Skeletal muscle tissue (tissue), 4 donors: ENCODE data around the gene PEAK3. TPM values are rescaled to one million over a fixed set of nuclear protein-coding genes. Genes with fewer than 3 reads are reported as not detected.

ENCODE experiments used
- H3K27ac ChIP-seq: one replicate; pipeline ENCODE4 v1.7.0; 2013; ENCODE audit warnings: mild to moderate bottlenecking, low read depth, low read length, inconsistent platforms
- H3K27me3 ChIP-seq, 3 donors: one replicate each; pipeline ENCODE4 v1.7.0; 2013; ENCODE audit warnings: low read length in 3 of 3; ENCODE audit not compliant: control insufficient read depth in 3 of 3, insufficient read depth in 3 of 3
- H3K36me3 ChIP-seq, 3 donors: one replicate each; pipeline ENCODE4 v1.7.0; 2013; ENCODE audit warnings: low read length in 3 of 3; ENCODE audit not compliant: control insufficient read depth in 3 of 3, insufficient read depth in 3 of 3
- H3K4me1 ChIP-seq, 3 donors: one replicate each; pipeline ENCODE4 v1.7.0; 2013; ENCODE audit warnings: low read length in 3 of 3, mild to moderate bottlenecking in 3 of 3; ENCODE audit not compliant: control insufficient read depth in 3 of 3, insufficient read depth in 3 of 3
- H3K4me3 ChIP-seq, 3 donors: one replicate each; pipeline ENCODE4 v1.7.0; 2013; ENCODE audit warnings: low read length in 3 of 3
- H3K9ac ChIP-seq, 3 donors: one replicate each; pipeline ENCODE4 v1.7.0; 2013; ENCODE audit warnings: low read length in 3 of 3, mild to moderate bottlenecking in 3 of 3, moderate library complexity in 2 of 3, low read depth in 1 of 3
- H3K9me3 ChIP-seq, 3 donors: one replicate each; pipeline ENCODE4 v1.7.0; 2013; ENCODE audit warnings: low read length in 3 of 3; ENCODE audit not compliant: control insufficient read depth in 3 of 3
- total RNA-seq: library from RNA; depleted of rRNA; stranded (reverse); fragments of >200 nt; gene quantifications from one replicate; pipeline ENCODE4 v1.2.3, GENCODE V29; 2014
- donor health status: Osteomylitis.

The PEAK3 gene
- total RNA-seq, 1 donor from 2014 or later, result not detected

DNA sequence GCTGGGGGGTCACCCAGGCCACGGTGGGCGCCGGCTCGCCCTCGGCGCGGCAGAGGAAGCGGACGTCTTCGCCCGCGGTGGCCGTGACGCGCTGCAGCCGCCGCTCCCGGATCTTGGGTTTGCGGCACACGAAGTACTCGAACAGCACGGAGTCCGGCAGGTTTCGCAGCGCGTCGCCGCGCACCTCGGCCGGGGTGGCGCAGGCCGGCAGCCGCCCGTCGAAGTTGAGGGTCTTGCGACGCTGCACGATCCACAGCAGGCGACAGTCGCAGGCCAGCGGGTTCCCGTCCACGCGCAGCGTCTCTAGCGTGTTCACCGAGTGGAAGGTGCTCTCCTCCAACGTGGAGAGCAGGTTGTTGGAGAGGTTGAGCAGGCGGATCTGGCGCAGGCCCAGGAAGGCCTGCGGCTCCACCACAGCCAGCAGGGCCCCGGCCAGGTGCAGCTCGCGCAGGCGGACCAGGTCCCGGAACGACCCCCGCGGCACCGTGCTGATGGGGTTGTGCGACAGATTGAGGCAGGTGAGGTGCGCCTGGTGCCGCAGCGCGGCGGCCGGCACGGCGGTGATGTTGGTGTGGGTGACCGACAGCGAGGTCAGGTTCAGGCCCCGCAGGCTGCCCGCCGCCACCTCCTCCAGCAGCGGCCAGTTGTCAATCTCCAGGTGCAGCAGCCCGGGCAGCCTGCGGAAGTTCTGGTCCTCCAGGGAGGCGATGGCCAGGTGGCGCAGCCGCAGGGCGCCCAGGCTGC lies 8.6 kb upstream of the PEAK3 start:
- Histone ChIP-seq H3K27ac (no peak overlapping the region), H3K4me3 (peak overlapping the region in 2 of 3 donors; percentile 35 to 46), H3K36me3 (no peaks in the 10 kb centered on the region), H3K9ac (no peak overlapping the region), H3K9me3 (no peaks in the 10 kb centered on the region), H3K4me1 (peaks cover 14 to 35% (median 32%) of the 10 kb centered on the region in 3 donors), H3K27me3 (peaks cover 49 to 72% (median 69%) of the 10 kb centered on the region in 3 donors)

DNA sequence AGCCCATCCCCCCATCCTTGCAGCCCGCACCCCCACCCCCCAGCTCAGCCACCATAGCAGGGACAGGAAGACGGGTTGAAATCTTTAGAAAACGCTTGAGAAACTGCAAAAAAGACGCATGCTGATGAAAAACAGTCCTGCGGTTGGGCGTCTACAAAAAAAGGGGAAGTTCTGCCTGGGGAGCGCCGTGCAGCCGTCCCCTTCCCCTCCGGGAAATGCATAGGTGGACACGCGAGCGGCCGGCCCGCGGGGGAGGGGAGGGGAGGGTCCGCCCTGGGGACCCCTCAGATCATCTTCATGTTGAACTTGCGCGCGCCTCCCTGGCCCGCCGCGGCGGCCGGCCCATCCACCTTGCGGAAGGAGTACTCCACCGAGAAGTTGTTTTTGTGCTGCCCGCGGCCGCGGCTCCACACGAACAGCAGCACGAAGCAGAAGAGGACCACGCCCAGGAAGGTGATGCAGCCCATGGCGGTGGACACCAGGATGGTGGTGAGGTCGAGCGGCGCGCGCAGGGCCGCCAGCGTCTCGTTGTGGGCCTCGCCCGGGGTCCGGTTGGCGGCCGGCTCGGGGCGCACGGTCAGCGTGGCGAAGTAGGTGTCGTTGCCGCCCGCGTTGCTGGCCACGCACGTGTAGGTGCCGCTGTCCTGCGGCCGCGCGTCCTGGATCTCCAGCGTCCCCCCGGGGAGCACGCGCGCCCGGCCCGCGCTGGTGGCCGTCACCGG lies 7.9 kb upstream of the PEAK3 start:
- H3K4me1 ChIP-seq, result peaks cover 10 to 29% (median 28%) of the 10 kb centered on the region in 3 donors
- H3K27ac ChIP-seq, result no peak overlapping the region
- peak overlapping the region in 2 of 3 donors; percentile 35 to 46 for H3K4me3 ChIP-seq
- H3K9me3 ChIP-seq, result no peaks in the 10 kb centered on the region
- H3K9ac ChIP-seq, result peak overlapping the region in 1 of 3 donors; percentile 33
- no peaks in the 10 kb centered on the region for H3K36me3 ChIP-seq
- peaks cover 49 to 71% (median 68%) of the 10 kb centered on the region in 3 donors for H3K27me3 ChIP-seq

DNA sequence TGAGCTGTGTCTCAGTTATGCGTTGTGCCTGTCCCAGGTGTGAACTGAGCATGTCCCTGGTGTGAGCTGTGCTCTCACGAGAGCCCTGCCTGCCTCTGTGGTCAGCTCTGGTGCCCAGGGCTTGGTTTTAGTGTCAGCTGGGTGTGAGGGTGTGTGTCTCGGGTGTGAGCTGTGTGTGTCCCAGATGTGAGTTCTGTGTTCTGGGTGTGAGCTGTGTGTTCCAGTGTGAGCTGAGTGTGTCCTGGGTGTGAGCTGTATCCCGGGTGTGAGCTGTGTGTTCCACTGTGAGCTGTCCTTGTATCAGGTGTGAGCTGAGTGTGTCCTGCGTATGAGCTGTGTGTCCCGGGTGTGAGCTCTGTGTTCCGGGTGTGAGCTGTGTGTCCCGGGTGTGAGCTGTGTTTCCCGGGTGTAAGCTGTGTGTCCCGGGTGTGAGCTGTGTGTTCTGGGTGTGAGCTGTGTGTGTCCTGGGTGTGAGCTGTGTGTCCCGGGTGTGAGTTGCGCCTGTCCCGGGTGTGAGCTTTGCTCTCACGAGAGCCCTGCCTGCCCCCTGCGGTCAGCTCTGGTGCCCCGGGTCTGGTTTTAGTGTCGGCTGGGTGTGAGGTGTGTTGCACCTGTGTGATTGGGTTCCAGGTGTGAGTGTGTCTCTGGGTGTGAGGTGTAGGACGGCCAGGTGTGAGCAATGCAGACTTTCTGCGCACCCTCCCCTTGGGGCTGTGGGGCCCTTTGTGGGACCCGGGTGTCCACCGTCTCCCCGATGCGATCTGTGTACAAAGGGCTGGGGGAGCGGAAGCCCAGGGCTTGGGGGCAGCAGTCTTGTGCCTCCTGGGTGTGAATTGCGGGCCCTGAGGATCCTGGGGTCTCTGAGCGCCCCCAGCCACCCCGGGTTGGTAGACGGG lies 7.1 kb upstream of the PEAK3 start:
- no peak overlapping the region for H3K9ac ChIP-seq
- peaks cover 49 to 69% (median 68%) of the 10 kb centered on the region in 3 donors for H3K27me3 ChIP-seq
- H3K4me3 ChIP-seq, result no peak overlapping the region
- no peaks in the 10 kb centered on the region for H3K9me3 ChIP-seq
- peaks cover 5 to 25% (median 19%) of the 10 kb centered on the region in 3 donors for H3K4me1 ChIP-seq
- no peaks in the 10 kb centered on the region for H3K36me3 ChIP-seq
- H3K27ac ChIP-seq, result no peak overlapping the region

DNA sequence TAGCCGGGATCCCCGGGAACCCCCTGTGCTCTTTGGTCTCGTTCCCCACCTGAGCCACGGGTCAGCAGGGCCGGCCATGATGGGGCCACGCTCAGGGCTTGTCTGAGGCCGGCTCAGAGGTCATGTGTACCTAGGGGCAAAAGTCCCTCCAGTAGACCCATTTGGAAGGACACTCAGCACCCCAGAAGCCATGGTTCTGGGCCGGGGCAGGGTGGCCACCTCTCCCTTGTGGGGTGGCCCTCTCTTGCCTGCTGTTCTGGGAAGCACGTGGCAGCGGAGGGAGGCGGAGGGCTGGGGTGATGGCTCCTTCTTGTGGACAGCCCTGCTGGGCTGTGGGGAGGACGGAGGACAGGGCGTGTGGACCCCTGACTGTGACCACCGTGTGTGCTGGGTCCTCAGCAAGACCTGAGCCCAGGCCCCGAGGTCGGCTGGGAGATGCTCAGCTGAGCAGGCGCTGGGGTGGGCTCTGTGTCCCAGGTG lies 6.4 kb upstream of the PEAK3 start:
- peaks cover 49 to 64% (median 63%) of the 10 kb centered on the region in 3 donors for H3K27me3 ChIP-seq
- H3K9me3 ChIP-seq, result no peaks in the 10 kb centered on the region
- peaks cover 3 to 21% (median 16%) of the 10 kb centered on the region in 3 donors for H3K4me1 ChIP-seq
- H3K36me3 ChIP-seq, result no peaks in the 10 kb centered on the region
- H3K9ac ChIP-seq, result no peak overlapping the region
- no peak overlapping the region for H3K27ac ChIP-seq
- H3K4me3 ChIP-seq, result no peak overlapping the region

DNA sequence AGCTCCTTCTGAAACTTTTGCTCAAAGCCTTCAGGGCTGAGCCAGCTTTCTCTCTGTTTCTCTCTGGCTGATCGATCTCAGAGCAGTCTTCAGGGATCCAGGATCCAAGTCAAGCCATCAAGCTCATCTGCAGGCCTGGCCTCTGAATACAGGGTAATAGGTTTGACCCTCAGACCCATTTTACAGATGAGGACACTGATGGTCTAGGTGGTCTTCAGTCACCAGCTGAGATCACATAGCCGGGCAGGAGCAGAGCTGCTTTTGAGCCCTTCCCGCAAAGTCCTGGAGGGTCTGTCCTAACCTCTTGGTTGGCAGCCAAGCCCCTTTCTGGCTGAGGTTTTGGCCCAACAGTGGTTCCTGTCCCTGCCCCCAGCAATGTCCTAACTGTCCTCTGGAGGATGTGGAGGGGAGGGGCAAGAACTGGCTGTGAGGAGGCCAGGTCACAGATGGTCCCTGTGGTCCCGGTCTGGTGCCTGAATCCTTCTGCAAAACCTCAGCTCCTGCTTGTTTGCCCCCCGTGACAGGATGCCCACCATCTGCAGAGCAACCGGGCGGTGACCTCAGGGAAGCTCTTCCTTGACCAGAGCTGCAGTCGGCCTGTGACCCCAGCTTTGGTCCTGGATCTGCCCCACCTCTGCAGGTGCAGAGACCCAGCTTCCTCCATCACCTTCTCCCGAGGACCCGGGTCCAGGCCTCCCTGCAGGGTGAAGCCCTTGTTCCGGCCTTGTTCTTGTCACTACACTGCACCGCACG lies 5.8 kb upstream of the PEAK3 start:
- H3K9ac ChIP-seq, result no peak overlapping the region
- no peaks in the 10 kb centered on the region for H3K9me3 ChIP-seq
- no peak overlapping the region for H3K27ac ChIP-seq
- H3K4me3 ChIP-seq, result no peak overlapping the region
- peaks cover 3 to 21% (median 16%) of the 10 kb centered on the region in 3 donors for H3K4me1 ChIP-seq
- no peaks in the 10 kb centered on the region for H3K36me3 ChIP-seq
- H3K27me3 ChIP-seq, result peaks cover 48 to 63% (median 62%) of the 10 kb centered on the region in 3 donors

DNA sequence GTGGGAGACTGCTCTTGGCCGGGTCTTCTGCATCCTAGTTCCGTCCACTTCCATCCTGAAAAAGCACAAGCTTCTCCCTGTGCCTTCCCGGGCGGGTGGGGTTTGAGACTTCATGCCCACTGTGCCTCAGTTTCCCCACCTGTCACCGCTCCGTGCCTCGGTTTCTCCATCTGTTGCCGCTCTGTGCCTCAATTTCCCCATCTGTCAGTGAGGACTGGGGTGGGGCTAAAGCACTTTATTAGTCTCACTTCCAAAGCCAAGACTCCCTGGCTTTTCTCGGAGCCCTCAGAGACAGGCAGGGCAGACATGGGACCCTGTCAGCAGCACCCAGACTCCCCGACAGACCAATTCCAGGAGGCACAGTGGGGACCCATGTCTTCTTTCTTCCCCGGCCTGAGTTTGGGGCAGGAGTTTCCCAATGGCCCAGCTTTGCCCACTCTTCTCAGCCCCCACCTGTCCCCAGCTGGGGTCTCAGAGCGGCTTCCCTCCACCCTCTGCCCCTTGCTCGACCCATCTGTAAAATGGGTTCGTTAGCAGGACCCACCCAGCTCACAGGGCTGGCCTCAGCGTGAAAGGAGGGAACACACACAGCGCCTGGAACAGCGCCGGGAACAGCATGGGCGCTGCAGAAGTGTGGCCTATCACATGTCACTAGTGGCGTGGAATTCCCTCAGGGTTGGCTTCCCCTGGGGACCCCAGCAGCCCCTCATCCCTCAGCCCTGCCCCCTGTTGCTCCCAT lies 4.6 kb upstream of the PEAK3 start:
- Histone ChIP-seq H3K4me1 (peaks cover 6 to 21% (median 16%) of the 10 kb centered on the region in 3 donors), H3K9me3 (no peaks in the 10 kb centered on the region), H3K4me3 (no peak overlapping the region), H3K9ac (no peak overlapping the region), H3K36me3 (no peaks in the 10 kb centered on the region), H3K27me3 (peaks cover 41 to 53% (median 51%) of the 10 kb centered on the region in 3 donors), H3K27ac (no peak overlapping the region)

DNA sequence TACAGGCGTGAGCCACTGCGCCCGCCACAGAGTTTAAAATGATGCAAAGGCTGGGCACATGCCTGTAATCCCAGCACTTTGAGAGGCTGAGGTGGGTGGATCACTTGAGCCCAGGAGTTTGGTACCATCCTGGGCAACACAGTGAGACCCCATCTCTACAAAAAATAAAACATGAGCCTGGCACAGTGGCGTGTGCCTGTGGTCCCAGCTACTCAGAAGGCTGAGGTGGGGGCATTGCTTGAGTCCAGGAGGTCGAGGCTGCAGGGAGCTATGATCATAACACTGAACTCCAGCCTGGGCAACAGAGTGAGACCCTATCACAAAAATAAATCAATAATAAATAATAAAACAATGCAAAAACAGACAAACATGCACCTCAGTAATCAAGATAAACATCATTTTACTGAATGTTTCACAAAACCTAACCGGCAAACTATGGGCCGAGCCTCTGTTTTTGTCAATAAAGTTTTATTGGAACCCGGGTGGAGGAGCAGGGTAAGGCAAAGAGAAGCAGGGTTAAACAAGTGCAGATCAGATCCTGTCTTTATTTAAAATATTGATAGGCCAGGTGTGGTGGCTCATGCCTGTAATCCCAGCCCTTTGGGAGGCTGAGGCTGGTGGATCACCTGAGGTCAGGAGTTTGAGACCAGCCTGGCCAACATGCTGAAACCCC lies 2.0 kb upstream of the PEAK3 start:
- no peaks in the 10 kb centered on the region for H3K9me3 ChIP-seq
- H3K9ac ChIP-seq, result no peak overlapping the region
- no peak overlapping the region for H3K27ac ChIP-seq
- H3K36me3 ChIP-seq, result no peaks in the 10 kb centered on the region
- H3K4me3 ChIP-seq, result no peak overlapping the region
- H3K4me1 ChIP-seq, result peaks cover 2 to 4% (median 3%) of the 10 kb centered on the region in 3 donors
- H3K27me3 ChIP-seq, result peaks cover 16 to 28% (median 26%) of the 10 kb centered on the region in 3 donors

DNA sequence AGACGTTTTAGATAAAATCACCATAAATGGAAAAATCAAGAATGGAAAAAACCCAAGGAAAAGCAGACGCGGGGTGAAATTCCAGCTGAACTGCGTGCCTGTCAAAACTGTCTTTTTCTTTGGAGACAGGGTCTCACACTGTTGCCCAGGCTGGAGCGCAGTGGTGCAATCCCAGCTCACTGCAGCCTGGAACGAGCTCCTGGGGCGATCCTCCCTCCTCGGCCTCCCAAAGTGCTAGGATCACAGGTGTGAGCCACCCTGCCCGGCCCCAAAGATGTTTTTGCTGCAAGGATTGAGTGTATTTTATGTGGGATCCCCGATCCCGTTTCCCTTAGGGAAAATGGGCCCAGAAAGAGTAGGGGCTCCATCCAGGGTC lies 875 bp upstream of the PEAK3 start:
- H3K4me1 ChIP-seq, result peaks cover 0 to 3% (median 0%) of the 10 kb centered on the region in 3 donors
- H3K27me3 ChIP-seq, result peaks cover 6 to 17% (median 16%) of the 10 kb centered on the region in 3 donors
- H3K27ac ChIP-seq, result no peak overlapping the region
- no peaks in the 10 kb centered on the region for H3K36me3 ChIP-seq
- H3K9me3 ChIP-seq, result no peaks in the 10 kb centered on the region
- no peak overlapping the region for H3K4me3 ChIP-seq
- no peak overlapping the region for H3K9ac ChIP-seq
